ENCODE data around the gene GALM. TPM values are rescaled to one million over a fixed set of nuclear protein-coding genes. Genes with fewer than 3 reads are reported as not detected.

Gene GALM
- total and polyA plus RNA-seq, 12 donors = 40.0 to 351 (median 151) TPM

DNA sequence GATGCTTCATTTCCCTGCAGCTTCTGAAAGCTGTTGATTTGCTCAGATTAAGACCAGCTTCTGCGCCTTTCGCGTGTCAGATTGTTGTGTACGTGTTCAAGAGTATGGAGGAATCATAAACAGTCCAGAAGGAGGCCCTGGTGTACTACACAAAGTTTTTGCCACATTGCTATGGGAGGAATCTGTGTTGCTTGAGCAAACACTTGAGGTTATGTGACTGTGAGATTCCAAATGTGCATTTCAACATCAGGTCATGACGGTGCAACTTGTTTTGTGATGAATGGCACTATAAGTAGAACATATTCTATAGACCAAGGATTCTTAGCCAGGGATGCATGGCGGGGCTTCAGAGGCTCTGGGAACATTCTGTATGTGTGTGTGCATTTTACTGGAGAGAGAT lies 50.3 kb downstream of the GALM start:
- Histone ChIP-seq H3K36me3 (replicated peaks in 1 of 2) (peaks cover 0 to 16% of the 10 kb centered on the region in 2 donors), H3K27me3 (no peaks in the 10 kb centered on the region), H3K4me1 (replicated peaks in 1 of 2) (peaks cover 9 to 17% of the 10 kb centered on the region in 2 donors), H3K9me3 (replicated peaks in 1 of 3) (no peaks in the 10 kb centered on the region), H3K27ac (peak overlapping the region in 1 of 5 donors; percentile 33), H3K4me3 (no peak overlapping the region)
- peak in 1 of 7 donors; percentile 5 for DNase-seq
- 84 to 88% (median 87%) methylated on average over 6 of the region's 6 CpGs for WGBS, 4 donors
- no peak for TF ChIP-seq POLR2A (IDR thresholded peaks at IDR 0.05)
- TF ChIP-seq, protein P1, sequence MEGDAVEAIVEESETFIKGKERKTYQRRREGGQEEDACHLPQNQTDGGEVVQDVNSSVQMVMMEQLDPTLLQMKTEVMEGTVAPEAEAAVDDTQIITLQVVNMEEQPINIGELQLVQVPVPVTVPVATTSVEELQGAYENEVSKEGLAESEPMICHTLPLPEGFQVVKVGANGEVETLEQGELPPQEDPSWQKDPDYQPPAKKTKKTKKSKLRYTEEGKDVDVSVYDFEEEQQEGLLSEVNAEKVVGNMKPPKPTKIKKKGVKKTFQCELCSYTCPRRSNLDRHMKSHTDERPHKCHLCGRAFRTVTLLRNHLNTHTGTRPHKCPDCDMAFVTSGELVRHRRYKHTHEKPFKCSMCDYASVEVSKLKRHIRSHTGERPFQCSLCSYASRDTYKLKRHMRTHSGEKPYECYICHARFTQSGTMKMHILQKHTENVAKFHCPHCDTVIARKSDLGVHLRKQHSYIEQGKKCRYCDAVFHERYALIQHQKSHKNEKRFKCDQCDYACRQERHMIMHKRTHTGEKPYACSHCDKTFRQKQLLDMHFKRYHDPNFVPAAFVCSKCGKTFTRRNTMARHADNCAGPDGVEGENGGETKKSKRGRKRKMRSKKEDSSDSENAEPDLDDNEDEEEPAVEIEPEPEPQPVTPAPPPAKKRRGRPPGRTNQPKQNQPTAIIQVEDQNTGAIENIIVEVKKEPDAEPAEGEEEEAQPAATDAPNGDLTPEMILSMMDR (IDR thresholded peaks at IDR 0.05) = no peak
- intact Hi-C loops (cut with DNase I) = no loop called here

DNA sequence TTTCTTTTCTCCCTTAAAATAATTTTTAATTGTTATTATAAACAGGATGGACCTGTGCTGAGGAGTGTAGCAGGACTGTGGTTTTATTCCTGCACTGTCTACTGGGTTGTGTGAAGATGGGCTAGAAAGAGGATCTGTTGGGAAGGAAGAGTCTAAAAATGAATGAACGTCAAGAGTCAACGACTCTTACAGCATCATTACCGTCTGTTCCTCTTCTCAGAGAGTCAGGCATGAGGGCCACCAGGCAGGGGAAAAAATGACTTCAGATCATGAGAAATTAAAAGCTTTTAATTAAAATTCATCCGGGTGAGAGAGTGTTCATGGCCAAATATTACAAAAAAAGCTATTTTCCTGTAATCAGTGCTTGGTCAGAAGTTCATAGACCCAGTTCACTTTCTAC lies 52.7 kb downstream of the GALM start:
- no peaks in the 10 kb centered on the region for H3K9me3 ChIP-seq (replicated peaks in 1 of 3)
- H3K4me3 ChIP-seq = no peak overlapping the region
- H3K4me1 ChIP-seq (replicated peaks in 1 of 2) = peaks cover 16 to 31% of the 10 kb centered on the region in 2 donors
- intact Hi-C loops (cut with DNase I) = no loop called here
- no peaks in the 10 kb centered on the region for H3K27me3 ChIP-seq
- H3K27ac ChIP-seq = peak overlapping the region in 1 of 5 donors; percentile 56
- H3K36me3 ChIP-seq (replicated peaks in 1 of 2) = peaks cover 0 to 12% of the 10 kb centered on the region in 2 donors
- TF ChIP-seq, protein P1 (IDR thresholded peaks at IDR 0.05) = no peak
- TF ChIP-seq POLR2A (IDR thresholded peaks at IDR 0.05) = no peak
- 84 to 93% (median 88%) methylated on average over 4 of the region's 4 CpGs for WGBS, 4 donors
- peak in 1 of 7 donors; percentile 3 for DNase-seq

DNA sequence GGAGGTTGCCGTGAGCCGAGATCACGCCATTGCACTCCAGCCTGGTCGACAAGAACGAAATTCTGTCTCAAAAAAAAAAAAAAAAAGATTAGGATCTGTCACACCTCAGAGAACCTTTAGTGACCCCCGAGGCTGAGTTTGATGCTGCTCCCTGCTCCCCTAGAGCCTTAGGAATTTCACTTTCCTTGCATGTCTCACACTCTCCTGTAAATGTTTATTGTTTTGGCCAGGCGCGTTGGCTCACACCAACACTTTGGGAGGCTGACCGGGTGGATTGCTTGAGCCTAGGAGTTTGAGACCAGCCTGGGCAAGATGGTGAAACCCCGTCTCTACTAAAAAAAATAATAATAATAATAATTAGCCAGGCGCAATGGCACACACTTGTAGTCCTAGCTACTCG lies 53.8 kb downstream of the GALM start:
- peaks cover 16 to 31% of the 10 kb centered on the region in 2 donors for H3K4me1 ChIP-seq (replicated peaks in 1 of 2)
- DNase-seq = no peak
- H3K9me3 ChIP-seq (replicated peaks in 1 of 3) = no peaks in the 10 kb centered on the region
- H3K36me3 ChIP-seq (replicated peaks in 1 of 2) = peaks cover 0 to 15% of the 10 kb centered on the region in 2 donors
- 90 to 95% (median 92%) methylated on average over 12 of the region's 12 CpGs for WGBS, 4 donors
- H3K27ac ChIP-seq = peak overlapping the region in 3 of 5 donors; percentile 56 to 81 (median 68)
- no peak overlapping the region for H3K4me3 ChIP-seq
- H3K27me3 ChIP-seq = no peaks in the 10 kb centered on the region
- intact Hi-C loops (cut with DNase I) = loop anchor here in 1 of 2 donors (5.0 kb wide), 1 partner anchor 47 kb away; no protein-coding TSS in a partner anchor
- TF ChIP-seq POLR2A (IDR thresholded peaks at IDR 0.05) = no peak
- TF ChIP-seq, protein P1 (IDR thresholded peaks at IDR 0.05) = no peak

DNA sequence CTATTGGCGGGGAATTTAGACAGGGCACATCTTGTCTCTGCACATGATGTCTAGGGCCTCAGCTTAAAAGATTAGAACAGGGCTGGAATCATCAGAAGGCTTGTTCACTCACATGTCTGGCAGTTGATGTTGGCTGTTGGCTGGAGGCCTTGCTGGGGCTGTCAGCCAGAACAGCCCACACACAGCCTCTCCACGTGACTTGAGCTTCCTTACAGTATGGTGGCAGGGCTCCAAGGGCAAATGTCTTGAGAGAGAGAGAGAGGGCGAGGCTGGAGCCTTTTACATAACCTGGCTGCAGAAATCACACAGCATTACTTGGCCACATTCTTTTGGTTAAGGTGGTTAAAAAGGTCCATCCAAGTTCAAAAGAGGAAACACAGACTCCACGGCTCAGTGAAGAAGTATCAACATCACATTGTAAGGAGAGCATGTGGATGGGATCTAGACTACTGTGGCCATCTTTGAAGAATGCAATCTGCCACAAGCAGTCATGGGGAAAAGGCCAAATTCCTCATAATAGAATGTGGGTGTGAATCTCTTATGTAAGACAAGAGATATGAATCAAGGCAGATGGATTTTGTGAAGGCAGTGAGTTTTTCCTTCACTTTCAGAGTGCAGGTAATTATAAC lies 54.8 kb downstream of the GALM start:
- intact Hi-C loops (cut with DNase I) = loop anchor here in 1 of 2 donors (5.0 kb wide), 1 partner anchor 48 kb away; no protein-coding TSS in a partner anchor
- Histone ChIP-seq H3K36me3 (replicated peaks in 1 of 2) (peaks cover 0 to 9% of the 10 kb centered on the region in 2 donors), H3K27ac (peak overlapping the region; percentile 6 to 81 (median 56)), H3K27me3 (no peaks in the 10 kb centered on the region), H3K9me3 (replicated peaks in 1 of 3) (no peaks in the 10 kb centered on the region), H3K4me1 (replicated peaks in 1 of 2) (peaks cover 16 to 31% of the 10 kb centered on the region in 2 donors), H3K4me3 (no peak overlapping the region)
- DNase-seq = peak; percentile 90 to 97 (median 94)
- 21 to 40% (median 25%) methylated on average over 3 to 4 of the region's 4 CpGs for WGBS, 4 donors
- TF ChIP-seq POLR2A (IDR thresholded peaks at IDR 0.05) = peak in 1 of 2 donors; percentile 36
- TF ChIP-seq, protein P1 (IDR thresholded peaks at IDR 0.05) = no peak

Measured in adrenal gland (tissue), 12 donors.